Stomach smooth muscle (tissue), 2 donors: Measurements from ENCODE around the gene ADAM11.
A peak's percentile ranks its signal among the peaks of the same experiment; 100 is the strongest.
"Not testable (repeated sequence)": the region's sequence is repeated elsewhere in the genome, so short reads cannot be mapped to it uniquely, and the experiment has no call there.

ENCODE experiments used
- H3K27ac ChIP-seq: one replicate; pipeline ENCODE4 v1.7.0; 2013; ENCODE audit warnings: mild to moderate bottlenecking, low read length, inconsistent platforms
- H3K27me3 ChIP-seq, 2 donors: one replicate each; pipeline ENCODE4 v1.7.0; 2013; ENCODE audit warnings: low read length in 2 of 2; ENCODE audit not compliant: insufficient read depth in 2 of 2, control insufficient read depth in 1 of 2
- H3K36me3 ChIP-seq, 2 donors: one replicate each; pipeline ENCODE4 v1.7.0; 2013; ENCODE audit warnings: low read length in 2 of 2; ENCODE audit not compliant: control insufficient read depth in 2 of 2, insufficient read depth in 2 of 2
- H3K4me1 ChIP-seq: one replicate; pipeline ENCODE4 v1.7.0; 2013; ENCODE audit warnings: low read length; ENCODE audit not compliant: control insufficient read depth, insufficient read depth
- H3K4me3 ChIP-seq, 2 donors: one replicate each; pipeline ENCODE4 v1.7.0; 2013; ENCODE audit warnings: low read length in 2 of 2
- H3K9ac ChIP-seq, 2 donors: one replicate each; pipeline ENCODE4 v1.7.0; 2013; ENCODE audit warnings: low read length in 2 of 2, mild to moderate bottlenecking in 1 of 2
- H3K9me3 ChIP-seq, 2 donors: one replicate each; pipeline ENCODE4 v1.7.0; 2013; ENCODE audit warnings: low read length in 2 of 2; ENCODE audit not compliant: control insufficient read depth in 2 of 2
- donor health status: healthy.
- donor health status: Pancreatic carcinoma.

The ADAM11 gene

DNA sequence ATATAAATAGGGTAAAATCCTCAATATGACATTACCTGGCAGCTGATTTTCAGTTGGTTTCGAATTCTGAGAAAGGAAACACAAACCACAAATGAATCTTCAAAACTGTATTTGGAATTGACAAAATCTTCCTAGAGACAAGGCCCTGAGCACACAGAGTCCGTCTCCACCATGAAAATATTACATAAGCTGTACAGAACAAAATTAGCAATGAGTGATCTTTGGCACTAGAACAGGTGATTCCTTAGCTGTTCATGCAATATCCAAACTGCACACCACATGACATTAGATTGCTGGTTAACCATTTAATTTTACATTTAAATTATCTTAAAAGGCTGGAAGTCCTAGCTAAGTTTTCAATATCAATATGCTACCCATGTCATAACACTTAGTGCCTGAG is 39.6 kb downstream of the ADAM11 start:
- Histone ChIP-seq H3K4me3 (peak overlapping the region in 1 of 2 donors; percentile 34), H3K36me3 (peaks cover 2 to 8% of the 10 kb centered on the region in 2 donors), H3K27ac (peak overlapping the region; percentile 72), H3K9ac (peak overlapping the region in 1 of 2 donors; percentile 74), H3K27me3 (no peaks in the 10 kb centered on the region), H3K4me1 (peaks cover 62% of the 10 kb centered on the region), H3K9me3 (no peaks in the 10 kb centered on the region)

DNA sequence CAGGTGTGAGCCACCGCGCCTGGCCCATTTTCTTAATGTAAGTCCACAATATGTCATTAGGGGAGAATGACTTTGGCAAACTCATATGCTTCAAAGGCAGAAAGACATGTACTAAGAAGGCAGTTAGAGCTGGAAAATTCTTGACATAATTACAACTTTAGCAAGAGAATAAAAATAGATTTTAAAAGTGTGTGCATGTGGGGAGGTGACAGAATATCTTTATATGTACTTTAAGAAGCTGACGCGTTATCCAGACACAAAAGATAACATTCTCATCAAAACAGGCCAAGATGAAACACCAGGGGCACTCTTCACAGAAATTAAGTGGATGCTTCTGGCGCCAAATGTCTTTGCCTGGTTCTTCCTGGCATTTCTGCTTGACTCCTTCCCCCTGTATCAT is 43.1 kb downstream of the ADAM11 start:
- H3K4me1 ChIP-seq, result peaks cover 69% of the 10 kb centered on the region
- no peaks in the 10 kb centered on the region for H3K9me3 ChIP-seq
- peak overlapping the region; percentile 93 for H3K27ac ChIP-seq
- H3K36me3 ChIP-seq, result peaks cover 3 to 12% of the 10 kb centered on the region in 2 donors
- H3K27me3 ChIP-seq, result no peaks in the 10 kb centered on the region
- peak overlapping the region; percentile 1 to 42 for H3K9ac ChIP-seq
- no peak overlapping the region for H3K4me3 ChIP-seq

DNA sequence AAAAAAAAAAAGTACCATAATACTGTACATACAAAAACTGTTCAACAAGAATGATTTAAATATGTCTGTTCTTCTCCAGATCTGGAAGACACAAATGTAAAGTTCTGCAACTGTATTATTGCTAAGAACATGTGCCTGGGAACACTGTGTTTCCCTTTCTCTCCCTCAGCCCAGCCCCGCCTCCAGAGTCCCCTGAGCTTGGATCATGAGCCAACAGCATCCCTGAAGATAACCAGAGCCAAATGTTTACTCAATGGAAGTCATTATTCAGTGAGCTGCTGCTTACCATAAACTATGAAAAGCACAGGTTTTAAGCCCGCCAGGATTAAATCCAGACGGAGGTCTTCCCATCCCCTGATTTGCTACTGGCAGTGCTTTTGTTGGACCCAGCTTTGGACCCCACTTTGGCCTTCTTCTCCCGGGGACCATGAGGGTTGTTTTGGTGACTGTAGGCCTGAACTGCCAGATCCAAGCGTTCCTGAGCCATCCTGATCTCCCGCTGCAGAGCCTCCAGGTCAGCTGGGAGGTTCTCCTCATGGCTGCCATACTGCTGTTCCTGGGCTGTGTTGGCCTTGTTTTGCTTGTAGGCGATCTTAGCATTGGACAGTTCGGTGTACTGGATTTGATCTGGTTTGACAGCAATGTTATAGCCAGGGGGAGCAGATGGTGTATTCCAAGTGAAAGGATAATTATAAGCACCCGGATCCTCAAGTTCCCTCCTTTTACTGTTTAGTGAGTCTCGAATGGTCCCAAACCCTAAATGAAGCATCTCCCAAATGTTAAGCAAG is 45.7 kb downstream of the ADAM11 start:
- Histone ChIP-seq H3K9me3 (no peaks in the 10 kb centered on the region), H3K27ac (peak overlapping the region; percentile 93), H3K4me1 (peaks cover 69% of the 10 kb centered on the region), H3K36me3 (peaks cover 3 to 10% of the 10 kb centered on the region in 2 donors), H3K27me3 (no peaks in the 10 kb centered on the region), H3K9ac (peak overlapping the region; percentile 21 to 51), H3K4me3 (peak overlapping the region; percentile 44 to 58)

DNA sequence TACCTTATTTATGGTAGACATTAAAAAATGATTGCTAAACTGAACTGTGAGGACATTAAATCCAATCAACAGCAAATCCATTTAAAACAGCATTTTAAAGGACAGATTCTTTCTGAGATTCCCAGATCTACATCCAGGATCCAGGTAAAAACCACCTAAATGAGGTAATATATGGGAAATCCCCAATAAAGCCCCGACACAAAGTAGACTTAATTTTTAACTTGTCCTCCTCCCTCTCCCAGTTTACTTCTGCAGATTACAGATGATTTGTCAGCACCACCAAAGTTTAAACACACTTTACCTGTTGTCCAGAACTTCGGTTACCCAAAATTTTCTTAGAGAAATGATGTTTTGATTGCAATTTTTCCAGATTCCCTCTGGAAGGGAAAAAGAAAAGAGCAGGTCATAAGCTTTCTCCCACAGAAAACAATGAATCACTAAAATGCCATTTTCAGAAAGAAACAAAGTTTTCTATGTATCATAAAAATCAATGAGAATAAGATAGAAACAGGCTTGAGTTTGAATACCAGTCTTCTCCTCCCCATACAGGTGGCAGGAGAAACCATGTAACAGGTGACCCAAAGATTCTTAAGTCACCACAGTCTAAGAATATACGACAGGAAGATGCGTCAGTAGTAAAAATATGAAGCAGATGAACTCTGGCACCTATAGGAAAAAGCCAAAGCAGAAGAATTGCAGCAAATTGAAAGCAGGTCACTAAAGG is 48.5 kb downstream of the ADAM11 start:
- no peaks in the 10 kb centered on the region for H3K9me3 ChIP-seq
- no peaks in the 10 kb centered on the region for H3K27me3 ChIP-seq
- H3K4me3 ChIP-seq, result no peak overlapping the region
- peak overlapping the region in 1 of 2 donors; percentile 5 for H3K9ac ChIP-seq
- H3K27ac ChIP-seq, result peak overlapping the region; percentile 93
- peaks cover 3 to 4% of the 10 kb centered on the region in 2 donors for H3K36me3 ChIP-seq
- H3K4me1 ChIP-seq, result peaks cover 65% of the 10 kb centered on the region

DNA sequence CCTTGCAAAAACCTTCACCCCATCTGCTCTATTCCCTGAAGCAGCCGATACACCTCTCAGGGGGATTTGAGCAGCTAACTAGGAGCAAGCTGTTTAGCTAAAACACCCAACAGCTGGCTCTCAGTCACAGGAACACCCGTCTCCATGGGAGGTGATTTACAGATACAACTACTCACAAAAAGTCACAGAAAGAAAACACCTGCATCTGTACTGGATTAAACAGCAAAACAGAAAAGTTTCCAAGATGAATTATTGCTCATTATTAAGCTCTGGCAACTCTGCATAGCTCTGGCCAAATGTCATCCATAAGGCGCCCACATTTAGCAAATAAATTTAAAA is 49.0 kb downstream of the ADAM11 start:
- no peaks in the 10 kb centered on the region for H3K27me3 ChIP-seq
- H3K9me3 ChIP-seq, result no peaks in the 10 kb centered on the region
- peak overlapping the region; percentile 38 for H3K27ac ChIP-seq
- peak overlapping the region in 1 of 2 donors; percentile 5 for H3K9ac ChIP-seq
- no peak overlapping the region for H3K4me3 ChIP-seq
- H3K4me1 ChIP-seq, result peaks cover 61% of the 10 kb centered on the region
- peaks cover 3 to 4% of the 10 kb centered on the region in 2 donors for H3K36me3 ChIP-seq

DNA sequence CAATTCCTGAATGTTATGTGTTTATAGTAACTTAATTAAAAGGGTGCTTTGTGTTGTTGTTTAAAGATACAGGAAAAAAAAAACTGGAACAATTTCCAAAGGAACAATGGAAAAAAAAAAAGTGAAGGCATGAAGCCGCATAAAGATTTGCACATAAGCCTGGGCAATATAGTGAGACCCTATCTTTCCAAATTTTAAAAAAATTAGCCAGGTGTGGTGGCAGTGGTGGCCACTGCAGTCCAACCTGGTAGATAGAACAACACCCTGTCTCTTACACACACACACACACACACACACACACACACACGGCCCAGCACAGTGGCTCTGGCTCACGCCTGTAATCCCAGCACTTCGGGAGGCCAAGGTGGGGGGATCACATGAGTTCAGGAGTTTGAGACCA is 49.4 kb downstream of the ADAM11 start:
- H3K27ac ChIP-seq, result peak overlapping the region; percentile 38
- peaks cover 57% of the 10 kb centered on the region for H3K4me1 ChIP-seq

DNA sequence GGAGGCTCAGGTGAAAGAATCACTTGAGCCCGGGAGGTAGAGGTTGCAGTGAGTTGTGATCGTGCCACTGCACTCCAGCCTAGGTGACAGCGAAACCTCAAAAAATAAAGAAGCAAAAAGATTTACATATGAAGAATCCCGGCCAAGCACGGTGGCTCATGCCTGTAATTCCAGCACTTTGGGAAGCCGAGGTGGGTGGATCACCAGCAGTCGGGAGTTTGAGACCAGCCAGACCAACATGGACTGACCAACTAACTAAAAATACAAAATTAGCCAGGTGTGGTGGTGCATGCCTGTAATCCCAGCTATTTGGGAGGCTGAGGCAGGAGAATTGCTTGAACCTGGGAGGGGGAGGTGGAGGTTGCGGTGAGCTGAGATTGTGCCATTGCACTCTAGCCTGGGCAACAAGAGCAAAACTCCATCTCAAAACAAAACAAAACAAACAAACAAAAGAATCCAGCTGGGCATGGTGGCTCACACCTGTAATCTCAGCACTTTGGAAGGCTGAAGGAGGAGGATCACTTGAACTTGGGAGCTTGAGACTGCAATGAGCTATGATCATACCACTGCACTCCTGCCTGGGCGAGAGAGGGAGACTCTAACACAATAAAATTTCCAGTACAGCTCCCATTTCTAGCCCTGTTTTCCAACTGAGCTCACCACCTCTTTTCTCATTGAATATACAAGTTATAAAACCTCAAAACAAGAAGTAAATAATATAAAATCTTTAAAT is 50.0 kb downstream of the ADAM11 start:
- H3K27me3 ChIP-seq, H3K4me3 ChIP-seq, H3K36me3 ChIP-seq, H3K9ac ChIP-seq, H3K9me3 ChIP-seq: not testable (repeated sequence)
- Histone ChIP-seq H3K27ac (peak overlapping the region; percentile 31), H3K4me1 (peaks cover 50% of the 10 kb centered on the region)

More for the DNA sequence above, 49.4 kb downstream of the ADAM11 start:
- no peaks in the 10 kb centered on the region for H3K27me3 ChIP-seq
- H3K9me3 ChIP-seq, result no peaks in the 10 kb centered on the region
- no peak overlapping the region for H3K9ac ChIP-seq
- H3K36me3 ChIP-seq, result peaks cover 3 to 4% of the 10 kb centered on the region in 2 donors
- H3K4me3 ChIP-seq, result no peak overlapping the region

DNA sequence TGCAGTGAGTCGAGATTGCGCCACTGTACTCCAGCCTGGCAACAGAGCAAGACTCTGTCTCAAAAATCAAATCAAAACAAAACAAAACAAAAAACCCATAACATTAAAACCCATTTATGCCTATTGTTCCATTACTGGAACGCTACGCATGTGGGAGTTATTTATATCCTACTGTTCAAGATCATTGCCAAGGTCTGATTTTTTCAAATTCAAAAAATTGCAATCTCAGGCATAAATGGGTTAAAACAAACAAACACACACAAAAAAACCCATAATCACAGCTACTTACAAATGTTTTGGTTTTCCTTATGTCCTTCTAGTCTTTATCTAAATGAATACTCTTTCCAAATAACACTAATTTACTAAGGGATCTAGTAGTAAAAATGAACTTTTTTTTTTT is 53.5 kb downstream of the ADAM11 start:
- Histone ChIP-seq H3K4me1 (peaks cover 24% of the 10 kb centered on the region), H3K27me3 (no peaks in the 10 kb centered on the region), H3K27ac (peak overlapping the region; percentile 3), H3K9ac (no peak overlapping the region), H3K9me3 (no peaks in the 10 kb centered on the region), H3K4me3 (no peak overlapping the region), H3K36me3 (no peaks in the 10 kb centered on the region)

DNA sequence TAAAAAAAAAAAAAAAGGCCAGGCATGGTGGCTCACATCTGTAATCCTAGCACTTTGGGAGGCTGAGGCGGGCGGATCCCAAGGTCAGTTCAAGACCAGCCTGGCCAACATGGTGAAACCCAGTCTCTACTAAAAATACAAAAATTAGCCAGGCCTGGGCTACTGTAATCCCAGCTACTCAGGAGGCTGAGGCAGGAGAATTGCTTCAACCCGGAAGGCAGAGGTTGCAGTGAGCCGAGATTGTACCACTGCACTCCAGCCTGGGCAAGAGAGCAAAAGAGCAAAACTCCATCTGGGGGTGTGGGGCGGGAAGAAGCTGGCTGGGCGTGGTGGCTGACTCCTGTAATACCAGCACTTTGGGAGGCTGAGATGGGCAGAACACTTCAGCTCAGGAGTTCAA is 59.7 kb downstream of the ADAM11 start:
- H3K9ac ChIP-seq, H3K36me3 ChIP-seq, H3K27ac ChIP-seq, H3K9me3 ChIP-seq, H3K4me3 ChIP-seq, H3K27me3 ChIP-seq: not testable (repeated sequence)
- H3K4me1 ChIP-seq, result peaks cover 16% of the 10 kb centered on the region

DNA sequence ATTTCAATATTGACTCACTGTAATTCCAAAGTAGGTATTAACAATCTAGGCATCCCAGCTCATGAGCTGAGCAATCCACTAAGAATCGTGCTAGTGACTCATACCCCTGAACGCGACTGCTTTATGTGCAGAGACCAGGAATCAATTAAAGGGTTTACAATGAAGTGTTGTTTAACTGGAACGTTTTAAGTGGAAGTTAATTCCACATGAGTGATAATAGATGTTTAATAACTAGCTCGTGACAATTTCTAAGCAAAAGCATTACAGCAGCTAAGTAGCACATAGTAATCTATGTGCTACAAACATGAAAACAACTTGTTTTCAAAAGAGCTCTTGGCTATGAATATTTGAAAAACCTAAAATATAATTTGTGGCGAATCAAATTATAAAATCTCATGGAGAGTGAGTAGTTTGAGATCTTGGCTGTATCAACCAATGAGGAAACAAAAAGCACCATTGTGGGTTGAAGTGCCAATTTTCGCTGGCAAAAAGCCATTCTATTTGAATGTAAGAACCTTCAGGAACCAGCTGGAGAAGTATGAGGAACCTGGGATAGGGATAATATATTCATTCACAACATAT is 61.9 kb downstream of the ADAM11 start:
- Histone ChIP-seq H3K4me3 (no peak overlapping the region), H3K4me1 (peaks cover 16% of the 10 kb centered on the region), H3K27ac (peak overlapping the region; percentile 25), H3K9me3 (no peaks in the 10 kb centered on the region), H3K9ac (peak overlapping the region in 1 of 2 donors; percentile 13), H3K27me3 (no peaks in the 10 kb centered on the region), H3K36me3 (no peaks in the 10 kb centered on the region)
